GM23338 (cell line): ENCODE results near the gene OBSL1. TPM values are rescaled to one million over a fixed set of nuclear protein-coding genes. Genes with fewer than 3 reads are reported as not detected.
A peak's percentile ranks its signal among the peaks of the same experiment; 100 is the strongest.

ENCODE experiments used
- ATAC-seq: fragments of 200-7000 bp; cut with Tn5 transposase; 3 replicates; pipeline ENCODE4 v1.9.1; 2020
- DNase-seq: peaks from one replicate; pipeline ENCODE4 v3.0.0-alpha.2; 2015; ENCODE audit warnings: low spot score
- H2AFZ ChIP-seq: fragments of 200-600 bp; sonication (generic); 2 replicates; pipeline ENCODE4 v1.8.0; 2016; ENCODE audit warnings: antibody characterized with exemption, mild to moderate bottlenecking, moderate library complexity
- H3F3A ChIP-seq: fragments of 200-600 bp; sonication (generic); replicated peaks from 2 replicates; pipeline ENCODE4 v1.8.0; 2017; ENCODE audit warnings: antibody characterized with exemption, mixed run types, low read depth
- H3K27ac ChIP-seq: fragments of 200-600 bp; sonication (generic); 2 replicates; pipeline ENCODE4 v1.6.1; 2016; ENCODE audit warnings: low read depth
- H3K27me3 ChIP-seq: fragments of 200-600 bp; sonication (generic); 2 replicates; pipeline ENCODE4 v1.8.0; 2016; ENCODE audit warnings: mild to moderate bottlenecking, mixed run types, moderate library complexity; ENCODE audit not compliant: insufficient read depth
- H3K36me3 ChIP-seq: fragments of 200-600 bp; sonication (generic); 2 replicates; pipeline ENCODE4 v1.8.0; 2016; ENCODE audit warnings: mild to moderate bottlenecking; ENCODE audit not compliant: insufficient read depth
- H3K4me1 ChIP-seq: fragments of 200-600 bp; sonication (generic); 2 replicates; pipeline ENCODE4 v1.8.0; 2016; ENCODE audit warnings: mild to moderate bottlenecking, moderate library complexity; ENCODE audit not compliant: insufficient read depth
- H3K4me2 ChIP-seq: fragments of 200-600 bp; sonication (generic); 2 replicates; pipeline ENCODE4 v1.7.1; 2017; ENCODE audit warnings: mixed run types
- H3K4me3 ChIP-seq: fragments of 200-600 bp; sonication (generic); 2 replicates; pipeline ENCODE4 v1.6.1; 2016; ENCODE audit warnings: mixed run types
- H3K79me2 ChIP-seq: fragments of 200-600 bp; sonication (generic); replicated peaks from 2 replicates; pipeline ENCODE4 v1.8.0; 2017; ENCODE audit warnings: mild to moderate bottlenecking; ENCODE audit not compliant: insufficient read depth
- H3K9me2 ChIP-seq: fragments of 200-600 bp; sonication (generic); 2 replicates; pipeline ENCODE4 v1.8.0; 2017; ENCODE audit not compliant: insufficient read depth
- H4K20me1 ChIP-seq: fragments of 200-600 bp; sonication (generic); replicated peaks from 2 replicates; pipeline ENCODE4 v1.8.0; 2017; ENCODE audit warnings: mild to moderate bottlenecking; ENCODE audit not compliant: insufficient read depth
- H3K27ac Mint-ChIP-seq: 2 replicates; pipeline ENCODE4 v1.8.0; 2020; ENCODE audit warnings: inconsistent platforms, mild to moderate bottlenecking, moderate library complexity, mixed read lengths
- H3K27me3 Mint-ChIP-seq: 3 replicates; pipeline ENCODE4 v1.8.0; 2022; ENCODE audit warnings: low read depth, mild to moderate bottlenecking, moderate library complexity, mixed read lengths, inconsistent platforms; ENCODE audit not compliant: insufficient read depth, poor library complexity
- H3K36me3 Mint-ChIP-seq: 3 replicates; pipeline ENCODE4 v1.8.0; 2021; ENCODE audit warnings: low read depth, mild to moderate bottlenecking, inconsistent platforms, moderate library complexity, mixed read lengths
- H3K4me1 Mint-ChIP-seq: 3 replicates; pipeline ENCODE4 v1.8.0; 2020; ENCODE audit warnings: mild to moderate bottlenecking, inconsistent platforms, mixed read lengths
- H3K4me3 Mint-ChIP-seq: 3 replicates; pipeline ENCODE4 v1.8.0; 2021; ENCODE audit warnings: moderate library complexity, mild to moderate bottlenecking, inconsistent platforms, mixed read lengths
- H3K9me3 Mint-ChIP-seq: 3 replicates; pipeline ENCODE4 v1.8.0; 2020; ENCODE audit warnings: moderate library complexity, mild to moderate bottlenecking, inconsistent platforms, mixed read lengths
- ETS1 ChIP-seq: IDR thresholded peaks from 2 replicates; pipeline ENCODE4 v1.6.1; 2016; ENCODE audit warnings: antibody characterized with exemption
- EZH2phosphoT487 ChIP-seq: fragments of 200-600 bp; sonication (generic); IDR thresholded peaks from one replicate; pipeline ENCODE4 v1.8.1; 2018; ENCODE audit warnings: antibody characterized with exemption; ENCODE audit not compliant: unreplicated experiment
- ZNF114 ChIP-seq: fragments of 250-450 bp; sonication (Bioruptor Pico); IDR thresholded peaks from 2 replicates; pipeline ENCODE4 v1.5.0; 2020; ENCODE audit warnings: mild to moderate bottlenecking, moderate library complexity
- ZNF462 ChIP-seq: fragments of 250-450 bp; sonication (Bioruptor Pico); IDR thresholded peaks from 2 replicates; pipeline ENCODE4 v1.5.0; 2020; ENCODE audit warnings: mild to moderate bottlenecking, moderate library complexity
- polyA plus RNA-seq: library from polyadenylated mRNA; unstranded; fragments of >200 nt; fragmentation: Nextera tagmentation; extraction: Ambion mirVana; gene quantifications from 2 replicates; pipeline ENCODE4 v1.2.1, GENCODE V29; 2016
- total RNA-seq: library from RNA; depleted of rRNA; stranded (reverse); fragments of >200 nt; shearing (Covaris generic); gene quantifications from 2 replicates; pipeline ENCODE4 v1.2.3, GENCODE V29; 2014

The OBSL1 gene
- total and polyA plus RNA-seq, 2 experiments from 2014 or later: 94.9 to 207 TPM

GRCh38 chr2:219566640-219567039 is 4.7 kb downstream of the OBSL1 start:
- Histone ChIP-seq H3K27me3 (peaks cover 13% of the 10 kb centered on the region), H3K9me2 (no peaks in the 10 kb centered on the region), H3K4me3 (no peak overlapping the region), H3F3A (peaks cover 46% of the 10 kb centered on the region), H2AFZ (no peak overlapping the region), H3K79me2 (peaks cover 20% of the 10 kb centered on the region; the same call in 1 of the 2 replicates), H4K20me1 (no peaks in the 10 kb centered on the region), H3K4me1 (peaks cover 61% of the 10 kb centered on the region), H3K4me2 (peak overlapping the region; percentile 24; the same call in 1 of the 2 replicates), H3K27ac (peak overlapping the region; percentile 98), H3K36me3 (peaks cover 8% of the 10 kb centered on the region; the same call in 1 of the 2 replicates)
- DNase-seq (no peak), ATAC-seq (no peak)
- peaks cover 41% of the 10 kb centered on the region for H3K27me3 Mint-ChIP-seq
- peak overlapping the region; percentile 95 for H3K27ac Mint-ChIP-seq
- H3K36me3 Mint-ChIP-seq: peaks cover 77% of the 10 kb centered on the region
- H3K4me1 Mint-ChIP-seq: peaks cover 70% of the 10 kb centered on the region
- TF ChIP-seq EZH2phosphoT487 (no peak), ZNF462 (CRISPR knock-in tag) (no peak), ZNF114 (CRISPR knock-in tag) (no peak), ETS1 (no peak)
- peak overlapping the region; percentile 17; the same call in 1 of the 3 replicates for H3K4me3 Mint-ChIP-seq
- H3K9me3 Mint-ChIP-seq: peaks cover 2% of the 10 kb centered on the region; the same call in 2 of the 3 replicates
